ENCODE measurements around the gene SMYD2.

- TF ChIP-seq CTCF (IDR thresholded peaks at IDR 0.05) (no peak), POLR2A (IDR thresholded peaks at IDR 0.05) (no peak)
Observed at GRCh38 chr1:214244841-214245240, 36.1 kb upstream of the SMYD2 start.
